HAP-1 (cell line): ENCODE data around the gene ITIH6.
"Not testable (repeated sequence)": the region's sequence is repeated elsewhere in the genome, so short reads cannot be mapped to it uniquely, and the experiment has no call there.

Experiments used
- DNase-seq, 2 experiments: peaks; one replicate each; pipeline ENCODE4 v3.0.0-alpha.2; 2016 to 2020; ENCODE audit warnings: low spot score in 2 of 2
- H3K27me3 ChIP-seq: fragments of 250-450 bp; sonication (Bioruptor Pico); 2 replicates; pipeline ENCODE4 v1.5.1; 2020; ENCODE audit warnings: low read depth, mild to moderate bottlenecking, moderate library complexity
- H3K36me3 ChIP-seq: fragments of 250-450 bp; sonication (Bioruptor Pico); replicated peaks from 2 replicates; pipeline ENCODE4 v1.5.1; 2020; ENCODE audit warnings: mild to moderate bottlenecking
- H3K4me1 ChIP-seq: fragments of 250-450 bp; sonication (Bioruptor Pico); 2 replicates; pipeline ENCODE4 v1.5.1; 2020; ENCODE audit warnings: mild to moderate bottlenecking
- H3K4me3 ChIP-seq: fragments of 250-450 bp; sonication (Bioruptor Pico); 2 replicates; pipeline ENCODE4 v1.5.1; 2020; ENCODE audit warnings: mild to moderate bottlenecking, moderate library complexity
- H3K9me3 ChIP-seq: fragments of 250-450 bp; sonication (Bioruptor Pico); 2 replicates; pipeline ENCODE4 v1.5.1; 2020; ENCODE audit warnings: mild to moderate bottlenecking, moderate library complexity
- in situ Hi-C: fragments of 300-500 bp; cut with MboI; formaldehyde crosslinking; loops from 3 replicates; pipeline ENCODE4 v1.14.3; 2020; ENCODE audit warnings: low sequenced_read_pairs, inconsistent platforms, mixed read lengths

ITIH6 gene, protein sequence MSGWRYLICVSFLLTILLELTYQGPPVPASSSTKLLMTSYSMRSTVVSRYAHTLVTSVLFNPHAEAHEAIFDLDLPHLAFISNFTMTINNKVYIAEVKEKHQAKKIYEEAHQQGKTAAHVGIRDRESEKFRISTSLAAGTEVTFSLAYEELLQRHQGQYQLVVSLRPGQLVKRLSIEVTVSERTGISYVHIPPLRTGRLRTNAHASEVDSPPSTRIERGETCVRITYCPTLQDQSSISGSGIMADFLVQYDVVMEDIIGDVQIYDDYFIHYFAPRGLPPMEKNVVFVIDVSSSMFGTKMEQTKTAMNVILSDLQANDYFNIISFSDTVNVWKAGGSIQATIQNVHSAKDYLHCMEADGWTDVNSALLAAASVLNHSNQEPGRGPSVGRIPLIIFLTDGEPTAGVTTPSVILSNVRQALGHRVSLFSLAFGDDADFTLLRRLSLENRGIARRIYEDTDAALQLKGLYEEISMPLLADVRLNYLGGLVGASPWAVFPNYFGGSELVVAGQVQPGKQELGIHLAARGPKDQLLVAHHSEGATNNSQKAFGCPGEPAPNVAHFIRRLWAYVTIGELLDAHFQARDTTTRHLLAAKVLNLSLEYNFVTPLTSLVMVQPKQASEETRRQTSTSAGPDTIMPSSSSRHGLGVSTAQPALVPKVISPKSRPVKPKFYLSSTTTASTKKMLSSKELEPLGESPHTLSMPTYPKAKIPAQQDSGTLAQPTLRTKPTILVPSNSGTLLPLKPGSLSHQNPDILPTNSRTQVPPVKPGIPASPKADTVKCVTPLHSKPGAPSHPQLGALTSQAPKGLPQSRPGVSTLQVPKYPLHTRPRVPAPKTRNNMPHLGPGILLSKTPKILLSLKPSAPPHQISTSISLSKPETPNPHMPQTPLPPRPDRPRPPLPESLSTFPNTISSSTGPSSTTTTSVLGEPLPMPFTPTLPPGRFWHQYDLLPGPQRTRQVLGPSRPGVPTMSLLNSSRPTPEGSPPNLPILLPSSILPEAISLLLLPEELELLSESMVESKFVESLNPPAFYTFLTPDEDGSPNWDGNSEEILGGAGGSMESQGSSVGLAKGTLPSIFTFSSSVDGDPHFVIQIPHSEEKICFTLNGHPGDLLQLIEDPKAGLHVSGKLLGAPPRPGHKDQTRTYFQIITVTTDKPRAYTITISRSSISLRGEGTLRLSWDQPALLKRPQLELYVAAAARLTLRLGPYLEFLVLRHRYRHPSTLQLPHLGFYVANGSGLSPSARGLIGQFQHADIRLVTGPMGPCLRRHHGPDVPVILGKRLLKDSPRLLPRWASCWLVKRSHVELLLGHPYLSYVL

DNA sequence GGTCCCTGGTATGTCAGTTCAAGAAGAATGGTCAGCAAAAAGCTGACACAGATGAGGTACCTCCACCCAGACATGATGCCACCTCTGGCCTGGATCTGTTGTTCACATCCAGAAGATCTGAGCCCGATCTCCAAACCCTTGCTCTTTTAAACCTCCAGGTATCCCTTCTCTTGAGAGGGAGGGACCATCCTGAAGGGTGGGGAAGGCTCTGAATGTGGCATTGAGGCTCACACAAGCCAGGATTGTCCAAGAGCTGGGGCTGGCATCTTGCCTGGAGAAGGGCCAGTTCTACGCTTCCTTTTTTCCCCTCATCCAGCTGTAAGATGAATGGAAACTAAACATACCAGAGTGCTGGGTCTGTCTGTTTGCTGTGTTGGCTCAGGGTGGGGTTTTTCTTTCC is at the start of gene ITIH6:
ITIH6 (minus strand) TSS at position 119 of the 400 bp plus-strand sequence; CDS start at position 74, 45 bp downstream.
- in situ Hi-C loops: no loop called here
- H3K27me3 ChIP-seq: no peaks in the 10 kb centered on the region
- H3K4me1 ChIP-seq: no peaks in the 10 kb centered on the region

GRCh38 chrX:54847700-54848099 is 49.6 kb upstream of the ITIH6 start:
- H3K36me3 ChIP-seq, H3K4me3 ChIP-seq, H3K9me3 ChIP-seq, DNase-seq, in situ Hi-C loops, H3K4me1 ChIP-seq, H3K27me3 ChIP-seq: not testable (repeated sequence)

More for the DNA sequence above, at the start of gene ITIH6:
- Histone ChIP-seq H3K4me3 (no peak within 1 kb of the TSS), H3K9me3 (no peaks in the 10 kb centered on the region), H3K36me3 (no peaks in the 10 kb centered on the region)
- no peak for DNase-seq

DNA sequence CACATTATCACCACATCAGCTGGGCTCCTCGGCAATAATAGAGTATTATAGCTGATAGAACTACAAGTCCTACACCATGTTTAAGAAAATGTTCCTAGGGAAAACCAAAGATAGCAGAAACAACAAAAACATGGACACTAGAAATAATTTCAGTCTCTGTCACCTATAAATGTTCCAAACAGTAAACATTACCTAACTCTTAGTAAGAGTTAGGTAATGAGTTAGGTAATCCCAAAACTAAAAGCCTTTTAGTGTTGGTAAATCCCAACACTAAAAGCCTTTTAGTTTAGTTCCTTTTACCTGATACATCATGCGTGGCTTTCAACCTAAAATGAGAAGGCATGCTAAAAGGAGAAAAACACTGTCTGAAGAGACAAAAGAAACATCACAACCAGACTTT is 45.0 kb upstream of the ITIH6 start:
- H3K9me3 ChIP-seq: no peaks in the 10 kb centered on the region
- DNase-seq: no peak
- H3K4me3 ChIP-seq: no peak overlapping the region
- in situ Hi-C loops: no loop called here
- H3K36me3 ChIP-seq: no peaks in the 10 kb centered on the region
- no peaks in the 10 kb centered on the region for H3K4me1 ChIP-seq
- no peaks in the 10 kb centered on the region for H3K27me3 ChIP-seq

GRCh38 chrX:54842607-54843006 is 44.6 kb upstream of the ITIH6 start:
- Histone ChIP-seq H3K36me3 (no peaks in the 10 kb centered on the region), H3K9me3 (no peaks in the 10 kb centered on the region), H3K27me3 (no peaks in the 10 kb centered on the region; the same call in 1 of the 2 replicates), H3K4me3 (no peak overlapping the region), H3K4me1 (no peaks in the 10 kb centered on the region)
- DNase-seq: no peak
- in situ Hi-C loops: no loop called here

DNA sequence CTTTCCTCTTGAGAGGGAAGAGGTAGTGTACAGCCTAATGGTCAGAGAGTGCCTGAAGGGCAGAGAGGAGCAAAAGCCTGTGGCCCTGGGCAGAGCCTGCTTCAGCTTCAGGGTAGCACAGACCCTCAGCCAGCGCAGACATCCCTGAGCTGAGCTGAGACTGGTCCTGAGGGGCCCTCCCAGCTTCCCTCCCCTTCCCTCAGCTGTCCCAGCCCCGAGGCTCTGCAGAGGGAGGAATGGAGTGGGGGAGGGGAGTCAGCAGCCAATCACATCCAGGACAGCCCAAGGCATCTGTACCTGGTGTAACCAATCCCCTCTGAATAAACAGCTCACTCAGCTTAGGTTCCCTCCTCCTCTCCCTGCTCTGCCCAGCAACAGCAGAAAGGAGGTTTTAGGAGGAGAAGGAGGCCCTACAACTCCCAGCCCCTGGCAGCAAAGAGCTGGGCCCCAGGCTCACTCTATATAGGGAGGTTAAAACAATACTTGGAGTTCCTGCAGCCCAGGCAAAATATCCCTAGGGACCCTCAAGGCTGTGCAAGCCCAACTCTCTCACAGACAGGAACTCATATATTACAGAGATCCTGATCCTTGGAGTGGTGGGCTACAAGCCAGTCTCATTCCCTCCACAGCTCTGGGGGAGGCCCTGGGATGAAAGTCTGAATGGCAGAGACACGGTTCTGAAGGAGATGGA is 43.3 kb upstream of the ITIH6 start:
- DNase-seq, H3K4me3 ChIP-seq, H3K9me3 ChIP-seq, in situ Hi-C loops, H3K27me3 ChIP-seq, H3K36me3 ChIP-seq, H3K4me1 ChIP-seq: not testable (repeated sequence)

- Histone ChIP-seq H3K36me3 (no peaks in the 10 kb centered on the region), H3K4me1 (no peaks in the 10 kb centered on the region), H3K9me3 (no peaks in the 10 kb centered on the region), H3K4me3 (no peak overlapping the region), H3K27me3 (no peaks in the 10 kb centered on the region; the same call in 1 of the 2 replicates)
- no peak for DNase-seq
- in situ Hi-C loops: no loop called here
Observed at GRCh38 chrX:54838583-54838982, 40.5 kb upstream of the ITIH6 start.

DNA sequence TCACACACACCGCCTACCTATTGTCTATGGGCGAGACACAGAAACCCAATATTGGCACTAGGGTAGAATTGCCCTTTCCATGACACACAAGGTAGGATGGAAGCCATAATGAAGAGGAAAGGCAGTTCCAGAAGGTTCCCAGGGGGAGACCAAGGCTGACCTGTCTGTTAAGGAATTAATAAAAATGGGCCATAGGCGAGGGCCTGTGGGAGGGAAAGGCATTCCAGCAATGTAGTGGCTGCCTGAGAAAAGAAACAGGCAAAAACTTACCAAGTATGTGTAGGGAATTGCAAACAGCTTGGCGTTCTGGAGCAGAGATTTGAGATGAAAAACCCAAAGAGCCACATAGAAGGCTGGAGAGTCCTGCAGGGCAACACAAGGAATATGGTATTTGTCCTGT is 28.5 kb upstream of the ITIH6 start:
- Histone ChIP-seq H3K9me3 (no peaks in the 10 kb centered on the region), H3K27me3 (0 out of 2 replicates have a peak, but pooled peaks cover 3% of the 10 kb centered on the region), H3K4me3 (no peak overlapping the region), H3K4me1 (no peaks in the 10 kb centered on the region), H3K36me3 (no peaks in the 10 kb centered on the region)
- in situ Hi-C loops: no loop called here
- DNase-seq: no peak

DNA sequence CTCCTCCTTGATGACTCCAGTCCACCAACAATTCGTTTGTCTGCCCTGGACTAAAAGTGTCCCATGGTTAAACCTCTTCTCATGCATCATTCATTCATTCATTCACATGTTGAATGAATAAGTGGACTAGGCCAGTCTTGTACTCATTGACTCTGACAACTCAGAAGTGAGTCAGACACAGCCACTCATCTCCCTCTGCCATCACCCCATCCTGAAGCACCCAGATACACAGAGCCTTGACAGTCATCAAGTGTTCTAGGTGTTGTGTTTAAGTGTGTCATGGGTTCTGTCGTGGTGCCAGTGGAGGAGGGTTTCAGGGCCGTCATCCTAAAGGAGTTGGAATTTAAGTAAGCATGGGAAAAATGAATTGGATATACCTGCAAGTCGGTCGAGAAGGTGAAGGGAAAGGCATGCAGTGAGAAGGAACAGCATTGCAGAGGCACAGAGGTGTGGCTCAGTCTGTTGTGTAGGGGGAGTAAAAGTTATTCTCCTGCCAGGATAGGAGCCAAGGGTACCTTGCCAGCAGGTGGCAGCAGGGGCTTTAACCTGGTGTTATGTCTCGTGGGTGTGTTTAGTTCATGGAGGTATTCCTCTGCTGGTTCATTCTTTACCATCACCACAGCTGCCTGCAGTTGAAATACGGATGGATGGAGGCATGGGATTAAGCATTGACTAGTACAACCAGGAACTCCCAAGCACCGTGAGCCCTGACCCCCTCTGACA is 27.8 kb upstream of the ITIH6 start:
- no peaks in the 10 kb centered on the region for H3K27me3 ChIP-seq
- DNase-seq: no peak
- H3K9me3 ChIP-seq: no peaks in the 10 kb centered on the region; the same call in 1 of the 2 replicates
- no peak overlapping the region for H3K4me3 ChIP-seq
- in situ Hi-C loops: no loop called here
- H3K36me3 ChIP-seq: no peaks in the 10 kb centered on the region
- H3K4me1 ChIP-seq: no peaks in the 10 kb centered on the region

DNA sequence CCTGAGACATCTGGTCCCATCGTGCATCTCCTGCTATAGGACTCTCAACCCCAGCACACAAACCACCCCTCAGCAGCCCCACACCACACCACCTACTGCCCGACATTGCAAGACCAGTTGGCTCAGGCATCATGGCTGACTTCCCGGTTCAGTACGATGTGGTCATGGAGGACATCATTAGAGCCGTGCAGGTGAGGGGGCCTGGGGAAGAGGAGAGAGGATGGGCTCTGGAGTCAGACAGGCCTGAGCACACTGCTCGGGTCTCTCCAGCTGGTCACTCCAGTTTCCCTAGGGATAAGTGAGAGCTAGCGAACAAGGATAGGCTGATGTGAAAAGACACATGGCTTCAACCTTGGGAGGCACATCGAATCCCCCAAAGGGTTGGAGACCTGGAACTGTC is 26.7 kb upstream of the ITIH6 start:
- no peaks in the 10 kb centered on the region for H3K4me1 ChIP-seq
- no peaks in the 10 kb centered on the region; the same call in 1 of the 2 replicates for H3K9me3 ChIP-seq
- no peaks in the 10 kb centered on the region for H3K36me3 ChIP-seq
- in situ Hi-C loops: loop anchor here (25.0 kb wide), 1 partner anchor 462 kb away; the partner anchor contains the start of gene WNK3
- no peaks in the 10 kb centered on the region for H3K27me3 ChIP-seq
- no peak overlapping the region for H3K4me3 ChIP-seq
- no peak for DNase-seq

- no peaks in the 10 kb centered on the region for H3K36me3 ChIP-seq
- in situ Hi-C loops: loop anchor here (25.0 kb wide), 1 partner anchor 462 kb away; the partner anchor contains the start of gene WNK3
- H3K9me3 ChIP-seq: no peaks in the 10 kb centered on the region; the same call in 1 of the 2 replicates
- no peaks in the 10 kb centered on the region for H3K4me1 ChIP-seq
- no peak for DNase-seq
- no peaks in the 10 kb centered on the region for H3K27me3 ChIP-seq
- H3K4me3 ChIP-seq: no peak overlapping the region
Observed at GRCh38 chrX:54824195-54824594, 26.1 kb upstream of the ITIH6 start.

GRCh38 chrX:54821310-54821709 is 23.3 kb upstream of the ITIH6 start:
- H3K4me3 ChIP-seq: no peak overlapping the region
- no peaks in the 10 kb centered on the region for H3K27me3 ChIP-seq
- no peaks in the 10 kb centered on the region; the same call in 1 of the 2 replicates for H3K36me3 ChIP-seq
- DNase-seq: no peak
- in situ Hi-C loops: loop anchor here (25.0 kb wide), 1 partner anchor 459 kb away; the partner anchor contains the start of gene WNK3
- H3K9me3 ChIP-seq: no peaks in the 10 kb centered on the region; the same call in 1 of the 2 replicates
- no peaks in the 10 kb centered on the region for H3K4me1 ChIP-seq

DNA sequence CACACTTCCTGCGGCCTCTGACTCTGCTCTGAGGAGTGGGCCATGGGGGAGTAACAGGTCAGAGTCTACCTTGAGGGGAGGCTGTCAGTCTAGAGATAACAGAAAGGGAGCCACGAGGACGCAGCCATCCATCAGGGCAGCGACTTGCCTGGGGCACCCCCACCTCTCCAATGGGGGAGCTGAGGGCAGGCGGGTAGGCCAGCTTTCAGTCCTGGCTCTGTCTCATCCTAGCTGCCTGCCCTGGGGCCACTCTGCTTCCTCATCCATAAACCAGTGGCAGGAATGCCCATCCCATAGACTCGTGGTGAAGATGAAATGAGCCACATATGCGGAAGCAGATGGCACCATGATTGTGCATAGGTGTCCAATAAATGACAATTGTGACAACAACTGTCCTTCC is 22.7 kb upstream of the ITIH6 start:
- in situ Hi-C loops: loop anchor here (25.0 kb wide), 1 partner anchor 458 kb away; the partner anchor contains the start of gene WNK3
- no peaks in the 10 kb centered on the region; the same call in 1 of the 2 replicates for H3K9me3 ChIP-seq
- H3K4me3 ChIP-seq: no peak overlapping the region
- DNase-seq: no peak
- no peaks in the 10 kb centered on the region for H3K27me3 ChIP-seq
- peaks cover 6% of the 10 kb centered on the region for H3K36me3 ChIP-seq
- H3K4me1 ChIP-seq: no peaks in the 10 kb centered on the region
